Measurements from ENCODE around the gene RICTOR.

- no peak for TF ChIP-seq EZH2 (IDR thresholded peaks at IDR 0.05)
- TF ChIP-seq, protein P1, sequence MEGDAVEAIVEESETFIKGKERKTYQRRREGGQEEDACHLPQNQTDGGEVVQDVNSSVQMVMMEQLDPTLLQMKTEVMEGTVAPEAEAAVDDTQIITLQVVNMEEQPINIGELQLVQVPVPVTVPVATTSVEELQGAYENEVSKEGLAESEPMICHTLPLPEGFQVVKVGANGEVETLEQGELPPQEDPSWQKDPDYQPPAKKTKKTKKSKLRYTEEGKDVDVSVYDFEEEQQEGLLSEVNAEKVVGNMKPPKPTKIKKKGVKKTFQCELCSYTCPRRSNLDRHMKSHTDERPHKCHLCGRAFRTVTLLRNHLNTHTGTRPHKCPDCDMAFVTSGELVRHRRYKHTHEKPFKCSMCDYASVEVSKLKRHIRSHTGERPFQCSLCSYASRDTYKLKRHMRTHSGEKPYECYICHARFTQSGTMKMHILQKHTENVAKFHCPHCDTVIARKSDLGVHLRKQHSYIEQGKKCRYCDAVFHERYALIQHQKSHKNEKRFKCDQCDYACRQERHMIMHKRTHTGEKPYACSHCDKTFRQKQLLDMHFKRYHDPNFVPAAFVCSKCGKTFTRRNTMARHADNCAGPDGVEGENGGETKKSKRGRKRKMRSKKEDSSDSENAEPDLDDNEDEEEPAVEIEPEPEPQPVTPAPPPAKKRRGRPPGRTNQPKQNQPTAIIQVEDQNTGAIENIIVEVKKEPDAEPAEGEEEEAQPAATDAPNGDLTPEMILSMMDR (IDR thresholded peaks at IDR 0.05) = no peak
- no peak for TF ChIP-seq EZH2phosphoT487 (IDR thresholded peaks at IDR 0.05)
Observed at GRCh38 chr5:39001683-39002082, 72.5 kb downstream of the RICTOR start.

Data from neural progenitor cell (in vitro differentiated cells).